WI38 (cell line): Measurements from ENCODE around the gene RSPO4.

ENCODE experiments used
- H3K4me3 ChIP-seq: 2 replicates; pipeline ENCODE4 v1.5.1; 2011; ENCODE audit warnings: low read depth, mild to moderate bottlenecking, control low read depth, low read length
- CTCF ChIP-seq: IDR thresholded peaks from 2 replicates; pipeline ENCODE4 v1.5.1; 2012; ENCODE audit warnings: low read depth, mild to moderate bottlenecking, control low read depth, low read length

The RSPO4 gene

GRCh38 chr20:909641-910040 is 92.5 kb downstream of the RSPO4 start:
- no peak for TF ChIP-seq CTCF
- no peak overlapping the region for H3K4me3 ChIP-seq
